GM19240 (cell line): Measurements from ENCODE around the gene RGS7BP.

ENCODE experiments used
- DNase-seq: peaks from one replicate; pipeline ENCODE4 v3.0.0; 2011; ENCODE audit warnings: low spot score; ENCODE audit not compliant: insufficient read length

Gene RGS7BP

DNA sequence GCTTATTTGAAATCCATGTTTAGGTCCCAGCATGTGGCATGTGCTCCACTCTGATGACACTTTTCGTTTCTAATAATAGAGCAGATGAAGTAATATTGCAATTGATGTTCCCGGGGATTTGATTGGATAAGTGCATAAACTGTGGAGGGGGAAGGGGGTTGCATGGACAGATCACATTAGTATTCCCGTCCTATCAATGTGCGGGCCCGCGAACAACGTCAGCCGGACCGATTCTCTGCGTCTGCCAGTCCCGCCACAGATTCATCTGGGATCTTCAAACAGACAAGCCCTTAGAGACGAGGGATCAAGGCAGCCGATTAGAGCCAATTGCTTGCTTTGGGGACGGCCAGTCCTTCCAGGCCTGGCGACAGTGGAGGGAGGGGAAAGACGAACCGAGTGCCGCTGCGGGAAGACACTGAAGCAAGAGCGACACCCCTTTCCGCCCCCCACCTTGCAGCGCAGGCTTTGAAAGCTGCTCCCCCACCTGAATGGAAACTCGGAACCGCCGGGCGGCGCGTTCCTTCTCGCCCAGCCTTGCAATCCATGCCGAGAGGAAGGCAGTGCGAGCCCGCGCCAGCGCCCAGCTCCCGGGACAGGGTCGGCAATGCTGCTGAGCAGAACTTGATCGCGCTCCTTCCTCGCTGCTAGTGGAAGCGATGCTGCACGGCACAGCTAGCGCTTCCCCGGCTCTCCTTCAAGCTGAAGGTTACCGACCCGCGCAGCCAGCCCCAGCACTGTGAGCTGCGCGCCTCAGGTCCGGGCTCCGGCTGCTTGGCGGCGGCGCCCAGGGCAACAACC lies at the start of gene RGS7BP:
RGS7BP (plus strand) TSS at position 247 of the 798 bp plus-strand sequence. CDS start 610 bp downstream, outside the sequence.
- no peak for DNase-seq

GRCh38 chr5:64457846-64458245 lies 48.0 kb upstream of the RGS7BP start:
- no peak for DNase-seq

DNA sequence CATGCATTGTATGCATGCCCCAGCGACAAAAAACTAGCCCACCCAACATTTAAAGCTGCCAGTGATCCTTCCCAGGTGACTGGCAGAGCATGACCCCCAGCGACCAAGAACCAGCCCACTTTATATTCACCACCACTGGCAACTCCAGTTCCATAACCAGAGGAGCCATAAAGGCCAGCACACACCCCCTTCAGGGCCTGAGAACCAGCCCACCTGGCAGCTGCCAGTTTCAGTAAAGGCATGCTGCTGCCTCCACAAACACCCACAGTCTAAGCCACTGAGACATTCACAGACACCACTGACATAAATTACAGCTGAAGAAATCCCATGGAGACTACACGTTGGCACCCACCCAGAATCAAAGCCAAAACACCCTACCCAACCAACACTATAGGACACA lies 46.9 kb upstream of the RGS7BP start:
- no peak for DNase-seq

- DNase-seq: no peak
These were observed 43.4 kb upstream of the RGS7BP start for GRCh38 chr5:64462391-64462790.

DNA sequence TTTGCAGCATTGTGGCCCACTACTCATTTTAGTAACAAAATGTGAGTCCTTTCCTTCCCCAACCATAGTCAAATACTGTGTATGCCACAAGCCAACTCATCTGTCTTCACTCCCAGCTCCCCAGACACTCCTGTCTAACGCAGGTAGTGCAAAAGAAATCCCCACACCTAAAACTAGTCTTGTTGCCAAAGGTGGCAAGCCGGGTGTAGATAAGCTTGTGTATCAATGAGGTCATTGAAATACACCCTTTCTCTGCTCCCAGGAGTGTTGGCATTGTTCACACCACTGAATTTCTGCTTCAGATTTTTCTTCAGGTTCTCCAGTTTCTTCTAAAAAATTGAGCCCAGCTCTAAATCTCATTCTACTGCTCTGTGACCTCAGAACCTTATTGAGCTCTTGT lies 19.7 kb upstream of the RGS7BP start:
- no peak for DNase-seq

DNA sequence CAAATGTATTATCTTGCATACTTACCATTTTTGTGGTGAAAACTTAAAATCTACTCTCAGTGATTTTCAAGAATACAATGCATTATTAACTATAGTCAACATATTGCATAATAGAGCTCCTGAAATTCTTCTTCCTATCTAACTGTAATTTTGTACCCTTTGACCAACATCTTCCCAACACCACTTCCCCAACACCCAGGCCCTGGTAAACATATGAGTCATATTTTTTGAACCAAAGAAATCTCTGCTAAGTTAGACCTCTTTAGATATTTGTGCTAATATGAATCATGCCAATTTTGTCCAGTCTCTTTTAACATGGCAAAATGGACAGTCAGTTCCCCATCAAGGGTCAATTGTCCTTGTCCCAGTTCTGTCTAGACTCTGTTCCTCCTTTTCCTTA lies 18.5 kb upstream of the RGS7BP start:
- no peak for DNase-seq

GRCh38 chr5:64489857-64490256 lies 16.0 kb upstream of the RGS7BP start:
- no peak for DNase-seq

- no peak for DNase-seq
These were observed 8.4 kb upstream of the RGS7BP start for GRCh38 chr5:64497386-64497785.

DNA sequence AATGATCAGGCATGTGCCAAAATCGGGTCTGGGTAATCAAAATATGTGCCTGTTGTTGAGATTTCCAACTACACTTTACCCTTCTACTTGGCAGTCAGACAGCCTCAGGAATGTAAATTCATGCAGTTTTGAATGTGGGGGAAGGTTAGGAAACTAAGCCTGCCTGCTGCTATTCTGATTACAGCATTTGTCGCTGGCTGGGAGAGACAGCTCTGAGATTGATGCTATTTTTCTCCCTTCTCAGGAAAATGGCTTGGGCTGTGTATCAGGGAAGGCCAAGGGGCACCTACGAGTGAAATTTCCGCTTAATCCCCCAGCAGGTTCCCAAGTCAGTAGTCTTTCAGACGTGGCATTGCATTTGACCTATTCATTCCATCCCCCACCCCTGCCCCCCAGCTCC lies 3.6 kb upstream of the RGS7BP start:
- DNase-seq: no peak

DNA sequence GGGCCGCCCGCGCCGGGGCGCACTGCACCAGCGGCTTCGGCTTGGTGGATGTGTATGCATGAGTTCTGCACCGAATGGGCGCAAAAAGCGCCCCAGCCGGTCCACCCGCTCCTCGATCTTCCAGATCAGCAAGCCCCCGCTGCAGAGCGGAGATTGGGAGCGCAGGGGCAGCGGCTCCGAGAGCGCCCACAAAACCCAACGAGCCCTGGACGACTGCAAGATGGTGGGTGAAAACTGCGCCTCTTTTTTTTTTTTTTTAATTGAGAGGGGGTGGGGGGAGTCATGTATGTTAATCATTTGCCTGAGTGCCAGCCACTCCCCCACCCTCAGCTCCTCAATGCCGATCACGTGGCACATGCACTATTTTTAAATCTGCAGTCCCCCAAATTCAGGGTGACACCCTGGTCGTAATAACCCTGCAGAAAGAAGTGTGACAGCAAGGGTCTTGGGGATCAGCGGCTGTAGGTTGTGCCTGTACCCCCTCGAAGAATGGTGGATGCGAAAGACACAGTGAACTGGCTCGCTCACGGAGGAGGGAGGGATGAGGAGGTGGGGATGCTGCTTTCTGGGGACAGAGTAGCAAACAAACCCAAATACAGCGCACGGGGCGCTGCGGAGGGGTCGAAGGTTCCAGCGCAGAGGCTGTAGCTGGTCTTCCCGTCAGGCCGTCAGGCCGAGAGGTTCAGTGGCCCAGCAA lies 900 bp downstream of the RGS7BP start:
- no peak for DNase-seq

- DNase-seq: no peak
These were observed 1.4 kb downstream of the RGS7BP start for GRCh38 chr5:64507264-64507605.

- DNase-seq: no peak
These were observed 4.0 kb downstream of the RGS7BP start for GRCh38 chr5:64509828-64510227.

GRCh38 chr5:64513492-64513891 lies 7.7 kb downstream of the RGS7BP start:
- DNase-seq: no peak

- DNase-seq: no peak
These were observed 8.8 kb downstream of the RGS7BP start for GRCh38 chr5:64514612-64515011.

DNA sequence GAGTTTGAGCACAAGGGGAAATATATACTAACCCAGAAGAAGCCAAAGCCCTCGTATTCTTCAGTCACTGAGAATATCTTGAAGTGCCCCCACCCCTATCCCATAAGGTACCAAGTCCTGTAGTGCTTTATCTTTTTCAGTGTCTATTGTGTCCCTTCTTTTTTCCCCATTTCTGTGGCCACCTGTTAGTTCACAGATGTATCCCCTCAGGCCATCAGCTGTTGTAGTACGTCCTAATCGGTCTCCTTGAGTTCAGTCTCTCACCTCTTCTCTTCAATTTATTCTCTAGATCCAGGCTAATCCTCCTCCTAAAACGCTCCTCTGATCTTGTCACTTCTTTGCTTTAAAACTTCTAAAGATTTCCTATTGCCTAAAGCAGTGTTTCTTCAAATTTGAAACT lies 10.4 kb downstream of the RGS7BP start:
- no peak for DNase-seq

- DNase-seq: no peak
These were observed 13.0 kb downstream of the RGS7BP start for GRCh38 chr5:64518793-64519192.

- DNase-seq: no peak
These were observed 13.4 kb downstream of the RGS7BP start for GRCh38 chr5:64519263-64519662.

DNA sequence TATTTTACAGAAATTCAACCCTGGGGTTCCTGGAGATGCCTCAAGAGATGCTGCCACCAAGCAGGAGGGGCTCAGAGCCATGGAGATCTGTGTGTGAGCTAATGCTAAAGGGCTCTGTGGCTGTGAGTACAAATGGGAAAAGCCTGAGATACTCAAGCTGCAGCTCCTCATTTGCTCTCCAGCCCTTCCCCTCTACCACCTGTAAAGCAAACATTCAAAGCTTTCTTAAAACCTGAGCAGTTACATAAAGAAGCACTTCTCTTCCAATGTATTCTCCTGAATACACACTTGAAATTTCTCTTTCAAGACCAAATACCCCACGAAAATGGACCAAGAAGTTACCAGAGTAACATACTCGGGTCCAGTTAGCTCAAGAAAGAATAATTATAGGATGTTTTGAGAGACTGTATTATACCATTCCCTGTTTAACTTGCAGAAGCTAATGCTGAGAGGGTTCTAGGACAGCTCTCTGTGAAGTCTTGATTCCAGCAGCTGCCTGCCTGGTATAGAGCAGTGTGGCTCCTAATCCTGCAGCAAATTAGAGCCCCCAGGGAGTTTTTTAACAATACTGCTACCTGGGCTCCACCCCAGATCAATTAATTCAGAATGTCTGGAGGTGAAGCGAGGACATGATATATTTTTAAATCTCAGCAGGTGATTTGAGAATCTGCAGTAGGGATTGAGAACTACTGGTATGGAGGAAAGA lies 21.1 kb downstream of the RGS7BP start:
- DNase-seq: no peak

DNA sequence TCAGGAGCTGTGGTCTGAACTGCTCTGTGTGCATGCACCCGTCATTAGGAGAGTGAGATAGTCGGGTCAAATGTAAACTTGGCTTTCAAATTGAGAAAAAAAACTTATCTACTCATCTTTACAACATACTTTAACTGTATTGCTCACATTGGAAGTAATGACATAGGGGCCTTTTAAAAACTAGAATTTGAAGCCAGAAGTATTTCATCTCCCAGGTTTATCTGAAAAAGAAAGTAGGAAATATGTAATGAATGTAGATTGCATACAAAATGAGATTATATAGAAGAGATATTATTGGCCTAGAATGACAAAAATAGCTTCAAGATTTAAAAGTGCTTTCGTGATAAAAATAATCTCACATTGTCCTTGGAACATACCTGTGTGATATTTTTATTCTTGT lies 24.3 kb downstream of the RGS7BP start:
- no peak for DNase-seq

GRCh38 chr5:64532212-64532611 lies 26.4 kb downstream of the RGS7BP start:
- DNase-seq: no peak

- no peak for DNase-seq
These were observed 26.8 kb downstream of the RGS7BP start for GRCh38 chr5:64532657-64533056.

- DNase-seq: no peak
These were observed 28.2 kb downstream of the RGS7BP start for GRCh38 chr5:64534033-64534432.
